K562 (cell line): ENCODE measurements around the gene ZNF644.

ENCODE experiments used
- ATF2 ChIP-seq: sonication (generic); formaldehyde crosslinking; IDR thresholded peaks from 2 replicates; pipeline ENCODE4 v1.8.1; 2022; ENCODE audit warnings: missing genetic modification reagents
- SRSF9 ChIP-seq: fragments of 200-400 bp; formaldehyde crosslinking; IDR thresholded peaks from 2 replicates; pipeline ENCODE4 v1.6.1; 2017; ENCODE audit warnings: low read depth, low read length, borderline replicate concordance

GRCh38 chr1:91007092-91007491 lies 14.7 kb downstream of the ZNF644 start:
- no peak for TF ChIP-seq SRSF9
- no peak for TF ChIP-seq ATF2 (CRISPR knock-in tag)
